ENCODE data around the gene IGFLR1.

The IGFLR1 gene

GRCh38 chr19:35745328-35746086, 3.3 kb upstream of the IGFLR1 start, which contains the start of the genes PSENEN and U2AF1L4:
Gene PSENEN (plus strand): TSS chr19:35745651. CDS start chr19:35745931, 280 bp downstream.
Gene U2AF1L4 (minus strand): TSS chr19:35745418. CDS start chr19:35745391, 27 bp downstream.
- no peak for TF ChIP-seq ZFX (IDR thresholded peaks at IDR 0.05; ENCODE audit: borderline replicate concordance)
- no peak for TF ChIP-seq CTCF (IDR thresholded peaks at IDR 0.05)

GRCh38 chr19:35744430-35745327, 2.4 kb upstream of the IGFLR1 start:
- peak overlapping the region; percentile 98 for H3K27ac ChIP-seq
- no peak for TF ChIP-seq ZFX (IDR thresholded peaks at IDR 0.05; ENCODE audit: borderline replicate concordance)
- TF ChIP-seq CTCF (IDR thresholded peaks at IDR 0.05) = peak; percentile 56

More at GRCh38 chr19:35745328-35746086, 3.3 kb upstream of the IGFLR1 start, which contains the start of the genes PSENEN and U2AF1L4:
- H3K27ac ChIP-seq = peak within 1 kb of the TSS; percentile 98

- TF ChIP-seq CTCF (IDR thresholded peaks at IDR 0.05) (no peak), ZFX (IDR thresholded peaks at IDR 0.05; ENCODE audit: borderline replicate concordance) (no peak)
- peak overlapping the region; percentile 98 for H3K27ac ChIP-seq
Observed at GRCh38 chr19:35743640-35744429, 1.6 kb upstream of the IGFLR1 start.

- TF ChIP-seq CTCF (IDR thresholded peaks at IDR 0.05) (peak; percentile 19; the same call in 1 of the 2 replicates), ZFX (IDR thresholded peaks at IDR 0.05; ENCODE audit: borderline replicate concordance) (no peak)
- H3K27ac ChIP-seq = peak overlapping the region; percentile 90
Observed at GRCh38 chr19:35741203-35741515, 1.1 kb downstream of the IGFLR1 start.

- peak overlapping the region; percentile 90 for H3K27ac ChIP-seq
- TF ChIP-seq CTCF (IDR thresholded peaks at IDR 0.05) (peak; percentile 48), ZFX (IDR thresholded peaks at IDR 0.05; ENCODE audit: borderline replicate concordance) (no peak)
Observed at GRCh38 chr19:35740423-35741202, 1.6 kb downstream of the IGFLR1 start.

DNA sequence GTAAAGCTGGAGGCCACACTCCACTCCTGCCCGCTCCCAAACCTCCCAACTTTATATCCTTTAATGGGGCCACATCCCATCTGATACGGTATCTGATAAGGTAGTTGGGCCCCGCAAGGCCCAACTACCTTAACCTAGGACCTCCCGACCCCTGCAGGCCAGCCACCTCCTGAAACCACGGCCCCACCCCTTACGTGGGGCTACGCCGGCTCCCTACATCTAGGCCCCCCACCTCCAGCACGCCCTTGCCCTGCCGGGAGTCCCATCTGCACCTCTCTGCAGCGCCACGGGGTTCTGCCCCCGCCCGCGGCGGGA, 2.2 kb downstream of the IGFLR1 start:
- TF ChIP-seq CTCF (IDR thresholded peaks at IDR 0.05) = no peak
- no peak for TF ChIP-seq ZFX (IDR thresholded peaks at IDR 0.05; ENCODE audit: borderline replicate concordance)
- H3K27ac ChIP-seq = peak overlapping the region; percentile 90

Measured in 22Rv1 (cell line).